GM19468 (cell line): ENCODE measurements around the gene BTBD10.
"Not testable (repeated sequence)": the region's sequence is repeated elsewhere in the genome, so short reads cannot be mapped to it uniquely, and the experiment has no call there.

Source experiments
- ATAC-seq: cut with Tn5 transposase; IDR thresholded peaks from one replicate; pipeline ENCODE4 v1.9.1; 2021; ENCODE audit warnings: mild to moderate bottlenecking, moderate library complexity, moderate number of reproducible peaks; ENCODE audit not compliant: unreplicated experiment; ENCODE audit errors: extremely low read depth

Gene BTBD10

DNA sequence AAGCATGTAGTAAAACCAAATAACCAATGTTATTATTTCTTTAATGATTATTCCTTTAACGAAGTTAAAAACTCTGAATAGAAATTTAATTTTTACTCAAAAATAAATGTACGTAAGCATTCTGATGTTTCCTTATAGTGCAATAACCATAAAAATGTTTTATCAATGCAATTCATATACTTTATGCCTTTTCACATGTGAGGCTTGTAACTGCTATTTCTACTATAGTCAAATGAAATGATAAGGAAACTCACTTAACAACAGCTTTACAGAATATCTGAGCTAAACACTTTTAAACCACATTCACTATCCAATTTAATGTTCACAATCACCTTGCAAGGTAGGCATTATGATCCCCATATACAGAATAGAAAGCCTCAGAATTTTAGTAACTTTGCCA is 17.4 kb downstream of the BTBD10 start:
- no peak for ATAC-seq

DNA sequence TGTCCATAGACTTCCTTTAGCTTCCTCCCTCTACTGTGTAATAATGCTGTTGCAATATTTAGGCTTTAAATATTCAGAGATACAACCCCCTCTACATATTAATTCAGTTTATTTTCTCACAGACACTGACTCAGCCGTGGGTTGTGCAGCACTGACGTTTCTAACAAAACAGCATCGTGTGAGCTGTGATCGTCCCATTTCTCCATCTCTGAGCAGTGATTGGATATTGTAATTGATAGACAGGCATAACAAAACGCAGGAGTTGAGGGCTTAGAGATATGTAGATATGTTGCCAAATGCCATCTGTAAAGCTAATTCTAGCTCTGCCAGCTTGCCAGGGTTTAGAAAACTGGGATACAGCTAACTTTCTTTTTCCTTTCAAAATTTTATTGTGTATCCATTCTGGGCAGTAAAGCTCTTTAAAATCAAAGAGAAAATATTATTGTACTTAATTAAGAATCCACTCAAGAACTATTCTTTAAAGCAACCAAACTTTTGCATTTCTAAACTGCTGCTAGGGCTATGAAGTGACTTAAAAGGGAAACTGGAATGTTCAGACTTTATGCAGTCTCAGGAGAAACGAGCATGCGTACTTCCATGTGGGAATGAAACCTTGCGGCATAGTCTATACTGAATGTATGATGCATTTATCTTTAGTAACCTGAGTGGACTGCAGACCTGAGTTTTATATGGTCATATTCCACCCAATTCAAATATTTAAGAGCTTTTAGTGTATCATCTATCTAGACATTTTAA is 22.7 kb downstream of the BTBD10 start:
- no peak for ATAC-seq

- no peak for ATAC-seq
Measured at GRCh38 chr11:13438291-13438690, 24.7 kb downstream of the BTBD10 start.

- not testable (repeated sequence) for ATAC-seq
Measured at GRCh38 chr11:13436836-13437235, 26.2 kb downstream of the BTBD10 start.

- ATAC-seq = no peak
Measured at GRCh38 chr11:13434247-13435205, 28.5 kb downstream of the BTBD10 start.

DNA sequence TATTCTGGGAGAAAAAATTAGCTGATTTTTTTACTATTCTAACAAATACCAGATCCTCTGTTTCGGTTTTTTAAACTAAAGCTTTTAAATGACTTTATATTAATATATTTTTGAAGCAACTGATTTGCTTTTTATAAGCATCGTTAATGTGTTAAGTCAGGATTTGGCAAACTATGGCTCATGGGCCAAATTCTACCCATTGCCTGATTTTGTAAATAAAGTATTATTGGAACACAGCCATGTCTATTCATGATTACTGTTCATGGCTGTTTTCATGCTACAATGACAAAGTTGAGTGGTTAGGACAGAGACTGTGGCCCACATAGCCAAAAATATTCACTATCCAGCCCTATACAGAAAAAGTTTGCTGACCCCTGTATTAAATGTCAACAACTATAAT is 29.6 kb downstream of the BTBD10 start:
- ATAC-seq = no peak

DNA sequence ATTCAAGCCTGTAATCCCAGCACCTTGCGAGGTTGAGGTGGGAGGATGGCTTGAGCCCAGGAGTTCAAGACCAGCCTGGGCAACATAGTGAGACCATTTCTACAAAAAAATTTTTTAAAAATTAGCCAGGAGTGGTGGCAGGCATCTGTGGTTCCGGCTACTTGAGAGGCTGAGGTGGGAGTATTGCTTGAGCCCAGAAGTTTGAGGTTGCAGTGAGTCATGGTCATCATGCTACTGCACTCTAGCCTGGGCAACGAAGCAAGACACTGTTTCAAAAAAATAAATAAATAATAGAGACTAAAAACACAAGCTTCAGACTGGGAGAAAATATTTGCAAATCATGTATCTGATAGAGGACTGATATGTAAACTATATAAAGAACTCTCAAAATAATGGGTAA is 33.2 kb downstream of the BTBD10 start:
- ATAC-seq = no peak

DNA sequence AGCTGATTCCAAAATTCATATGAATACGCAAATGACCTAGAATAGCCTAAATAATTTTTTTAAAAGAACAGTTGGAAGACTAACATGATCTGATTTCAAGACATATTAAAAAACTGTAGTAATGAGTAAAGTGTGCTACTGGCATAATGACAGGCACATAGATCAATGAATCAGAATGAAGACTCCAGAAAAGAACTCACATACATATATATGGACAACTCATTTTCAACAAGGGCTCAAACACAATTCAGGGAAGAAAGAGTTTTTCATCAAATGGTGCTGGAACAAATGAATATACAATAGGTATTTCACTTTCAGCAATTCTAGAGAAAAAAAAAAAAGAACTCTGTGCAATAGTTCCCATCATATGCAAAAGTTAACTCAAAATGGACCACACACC is 33.7 kb downstream of the BTBD10 start:
- no peak for ATAC-seq

- no peak for ATAC-seq
Measured at GRCh38 chr11:13427440-13427839, 35.6 kb downstream of the BTBD10 start.

DNA sequence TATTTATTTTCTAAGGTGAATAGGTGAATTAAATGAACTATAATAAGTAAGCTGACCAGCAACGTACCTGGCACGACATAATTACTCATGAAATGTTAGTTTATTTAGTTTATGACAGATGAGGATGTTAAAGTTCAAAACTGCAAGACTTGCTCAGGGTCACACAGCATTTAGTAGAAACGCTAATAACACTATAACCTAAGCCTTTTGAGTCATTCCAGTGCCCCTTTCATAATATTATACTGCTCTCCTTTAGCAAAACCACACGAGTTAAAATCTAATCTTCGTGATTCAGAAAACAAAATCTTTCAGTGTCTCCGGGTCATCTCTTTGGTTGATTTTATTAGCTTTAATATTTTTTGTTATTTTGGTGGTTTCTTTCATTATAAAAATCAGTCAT is 39.6 kb downstream of the BTBD10 start:
- ATAC-seq = no peak

DNA sequence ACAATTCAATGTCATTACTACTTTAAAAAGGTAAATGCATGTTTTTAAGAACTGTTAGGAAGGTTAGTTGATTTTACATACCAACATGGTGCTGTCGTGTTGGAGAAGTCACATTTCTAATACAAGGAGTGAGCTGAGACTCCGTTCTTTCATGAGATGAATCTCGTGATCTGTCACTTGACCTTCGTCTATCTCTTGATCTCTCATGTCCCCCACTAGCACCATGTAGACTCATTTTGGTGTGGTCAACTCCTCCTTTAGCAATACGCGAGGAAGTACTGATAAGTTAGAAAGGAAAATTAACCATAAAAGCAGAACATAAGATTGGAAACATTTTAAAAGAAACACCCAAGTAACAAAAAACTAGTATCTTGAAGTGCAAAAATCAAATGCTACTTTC is 41.5 kb downstream of the BTBD10 start:
- ATAC-seq = no peak

GRCh38 chr11:13415201-13415600 is 47.8 kb downstream of the BTBD10 start:
- ATAC-seq = no peak

DNA sequence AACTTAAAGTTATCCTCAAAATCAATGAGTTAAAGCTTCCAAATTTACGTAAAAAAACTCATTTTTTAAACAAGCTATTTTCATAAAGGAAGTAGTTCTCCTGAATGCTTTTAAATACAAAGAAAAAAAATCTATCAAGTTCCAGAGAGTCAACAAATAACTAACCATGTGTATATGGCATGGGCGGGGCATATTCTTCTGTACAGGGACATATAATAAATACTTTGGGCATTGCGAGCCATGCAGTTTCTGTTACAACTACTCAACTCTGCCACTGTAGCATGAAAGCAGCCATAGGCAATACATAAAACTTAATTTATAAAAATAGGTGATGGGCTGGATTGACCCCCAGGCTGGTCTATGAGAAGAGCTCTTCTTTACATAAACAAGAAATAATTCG is 57.8 kb downstream of the BTBD10 start:
- no peak for ATAC-seq

- ATAC-seq = not testable (repeated sequence)
Measured at GRCh38 chr11:13398335-13398734, 64.7 kb downstream of the BTBD10 start.

GRCh38 chr11:13391217-13391616 is 71.8 kb downstream of the BTBD10 start:
- ATAC-seq = no peak

DNA sequence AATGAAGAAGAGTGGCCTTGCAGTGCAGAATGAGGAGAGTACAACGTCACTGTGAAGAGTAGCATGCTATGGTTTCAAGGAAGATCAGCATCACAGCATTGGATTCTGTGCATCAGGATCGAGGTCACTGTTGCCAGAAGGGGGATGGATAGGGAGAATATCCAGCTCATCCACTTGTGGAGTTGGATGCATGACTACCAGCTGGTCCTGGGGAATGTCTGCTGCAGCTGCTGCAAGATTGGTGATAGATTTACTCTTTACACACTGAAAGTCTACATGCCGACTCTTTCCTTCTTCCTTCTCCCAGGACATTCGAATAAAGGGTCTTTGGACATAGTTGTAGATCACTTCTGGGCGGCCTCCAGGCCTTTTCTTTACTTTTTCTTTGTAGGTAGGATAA is 74.3 kb downstream of the BTBD10 start:
- no peak for ATAC-seq

DNA sequence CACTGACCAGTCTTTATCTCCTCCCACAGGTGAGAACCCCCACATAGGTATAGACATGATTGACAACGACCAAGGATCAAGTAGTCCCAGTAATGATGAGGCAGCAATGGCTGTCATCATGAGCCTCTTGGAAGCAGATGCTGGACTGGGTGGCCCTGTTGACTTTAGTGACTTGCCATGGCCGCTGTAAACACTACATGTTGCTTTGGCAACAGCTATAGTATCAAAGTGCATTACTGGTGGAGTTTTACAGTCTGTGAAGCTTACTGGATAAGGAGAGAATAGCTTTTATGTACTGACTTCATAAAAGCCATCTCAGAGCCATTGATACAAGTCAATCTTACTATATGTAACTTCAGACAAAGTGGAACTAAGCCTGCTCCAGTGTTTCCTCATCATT is 76.5 kb downstream of the BTBD10 start:
- no peak for ATAC-seq

GRCh38 chr11:13384908-13385640 is 77.9 kb downstream of the BTBD10 start:
- ATAC-seq = no peak

GRCh38 chr11:13382751-13383150 is 80.3 kb downstream of the BTBD10 start:
- ATAC-seq = no peak

- ATAC-seq = no peak
Measured at GRCh38 chr11:13380731-13381130, 82.3 kb downstream of the BTBD10 start.

- no peak for ATAC-seq
Measured at GRCh38 chr11:13378316-13378715, 84.7 kb downstream of the BTBD10 start.
